Neural cell (in vitro differentiated cells): Measurements from ENCODE around the gene KCTD16.

ENCODE experiments used
- EP300 ChIP-seq: fragments of 450-650 bp; conservative IDR thresholded peaks from 2 replicates; pipeline ENCODE4 v1.6.1; 2014; ENCODE audit warnings: antibody characterized with exemption, mild to moderate bottlenecking, moderate library complexity; ENCODE audit not compliant: poor library complexity, severe bottlenecking
- EZH2 ChIP-seq: fragments of 200-600, 300-800 bp; shearing (Covaris generic), sonication (generic); IDR thresholded peaks from 2 replicates; pipeline ENCODE4 v1.6.1; 2014; ENCODE audit warnings: antibody characterized with exemption, low read length, borderline replicate concordance, mild to moderate bottlenecking; ENCODE audit not compliant: insufficient read depth, poor library complexity, severe bottlenecking
- POLR2AphosphoS5 ChIP-seq: IDR thresholded peaks from 2 replicates; pipeline ENCODE4 v1.6.1; 2012
- TF ChIP-seq, protein P1 (sequence below): fragments of 450-650 bp; IDR thresholded peaks from 2 replicates; pipeline ENCODE4 v1.5.1; 2014; ENCODE audit warnings: antibody characterized with exemption, mild to moderate bottlenecking, moderate library complexity; ENCODE audit not compliant: poor library complexity, severe bottlenecking
- TF ChIP-seq, protein P2 (sequence below): IDR thresholded peaks from 2 replicates; pipeline ENCODE4 v1.6.1; 2012; ENCODE audit warnings: borderline replicate concordance

- TF ChIP-seq, protein P1, sequence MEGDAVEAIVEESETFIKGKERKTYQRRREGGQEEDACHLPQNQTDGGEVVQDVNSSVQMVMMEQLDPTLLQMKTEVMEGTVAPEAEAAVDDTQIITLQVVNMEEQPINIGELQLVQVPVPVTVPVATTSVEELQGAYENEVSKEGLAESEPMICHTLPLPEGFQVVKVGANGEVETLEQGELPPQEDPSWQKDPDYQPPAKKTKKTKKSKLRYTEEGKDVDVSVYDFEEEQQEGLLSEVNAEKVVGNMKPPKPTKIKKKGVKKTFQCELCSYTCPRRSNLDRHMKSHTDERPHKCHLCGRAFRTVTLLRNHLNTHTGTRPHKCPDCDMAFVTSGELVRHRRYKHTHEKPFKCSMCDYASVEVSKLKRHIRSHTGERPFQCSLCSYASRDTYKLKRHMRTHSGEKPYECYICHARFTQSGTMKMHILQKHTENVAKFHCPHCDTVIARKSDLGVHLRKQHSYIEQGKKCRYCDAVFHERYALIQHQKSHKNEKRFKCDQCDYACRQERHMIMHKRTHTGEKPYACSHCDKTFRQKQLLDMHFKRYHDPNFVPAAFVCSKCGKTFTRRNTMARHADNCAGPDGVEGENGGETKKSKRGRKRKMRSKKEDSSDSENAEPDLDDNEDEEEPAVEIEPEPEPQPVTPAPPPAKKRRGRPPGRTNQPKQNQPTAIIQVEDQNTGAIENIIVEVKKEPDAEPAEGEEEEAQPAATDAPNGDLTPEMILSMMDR: no peak
- TF ChIP-seq, protein P2, sequence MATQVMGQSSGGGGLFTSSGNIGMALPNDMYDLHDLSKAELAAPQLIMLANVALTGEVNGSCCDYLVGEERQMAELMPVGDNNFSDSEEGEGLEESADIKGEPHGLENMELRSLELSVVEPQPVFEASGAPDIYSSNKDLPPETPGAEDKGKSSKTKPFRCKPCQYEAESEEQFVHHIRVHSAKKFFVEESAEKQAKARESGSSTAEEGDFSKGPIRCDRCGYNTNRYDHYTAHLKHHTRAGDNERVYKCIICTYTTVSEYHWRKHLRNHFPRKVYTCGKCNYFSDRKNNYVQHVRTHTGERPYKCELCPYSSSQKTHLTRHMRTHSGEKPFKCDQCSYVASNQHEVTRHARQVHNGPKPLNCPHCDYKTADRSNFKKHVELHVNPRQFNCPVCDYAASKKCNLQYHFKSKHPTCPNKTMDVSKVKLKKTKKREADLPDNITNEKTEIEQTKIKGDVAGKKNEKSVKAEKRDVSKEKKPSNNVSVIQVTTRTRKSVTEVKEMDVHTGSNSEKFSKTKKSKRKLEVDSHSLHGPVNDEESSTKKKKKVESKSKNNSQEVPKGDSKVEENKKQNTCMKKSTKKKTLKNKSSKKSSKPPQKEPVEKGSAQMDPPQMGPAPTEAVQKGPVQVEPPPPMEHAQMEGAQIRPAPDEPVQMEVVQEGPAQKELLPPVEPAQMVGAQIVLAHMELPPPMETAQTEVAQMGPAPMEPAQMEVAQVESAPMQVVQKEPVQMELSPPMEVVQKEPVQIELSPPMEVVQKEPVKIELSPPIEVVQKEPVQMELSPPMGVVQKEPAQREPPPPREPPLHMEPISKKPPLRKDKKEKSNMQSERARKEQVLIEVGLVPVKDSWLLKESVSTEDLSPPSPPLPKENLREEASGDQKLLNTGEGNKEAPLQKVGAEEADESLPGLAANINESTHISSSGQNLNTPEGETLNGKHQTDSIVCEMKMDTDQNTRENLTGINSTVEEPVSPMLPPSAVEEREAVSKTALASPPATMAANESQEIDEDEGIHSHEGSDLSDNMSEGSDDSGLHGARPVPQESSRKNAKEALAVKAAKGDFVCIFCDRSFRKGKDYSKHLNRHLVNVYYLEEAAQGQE: no peak
- TF ChIP-seq EP300 (no peak), EZH2 (no peak), POLR2AphosphoS5 (no peak)
These were observed 352.0 kb downstream of the KCTD16 start for GRCh38 chr5:144522698-144523097.
